PC-9 (cell line): ENCODE data around the gene DHX38.

Experiments used
- EZH2 ChIP-seq: fragments of 200-600 bp; sonication (generic); IDR thresholded peaks from 2 replicates; pipeline ENCODE4 v1.8.0; 2017; ENCODE audit warnings: antibody characterized with exemption, low read depth
- TF ChIP-seq, protein P1 (sequence below): fragments of 200-600 bp; sonication (generic); conservative IDR thresholded peaks from 2 replicates; pipeline ENCODE4 v1.6.1; 2017; ENCODE audit warnings: mixed run types, antibody characterized with exemption, mild to moderate bottlenecking, moderate library complexity

DNA sequence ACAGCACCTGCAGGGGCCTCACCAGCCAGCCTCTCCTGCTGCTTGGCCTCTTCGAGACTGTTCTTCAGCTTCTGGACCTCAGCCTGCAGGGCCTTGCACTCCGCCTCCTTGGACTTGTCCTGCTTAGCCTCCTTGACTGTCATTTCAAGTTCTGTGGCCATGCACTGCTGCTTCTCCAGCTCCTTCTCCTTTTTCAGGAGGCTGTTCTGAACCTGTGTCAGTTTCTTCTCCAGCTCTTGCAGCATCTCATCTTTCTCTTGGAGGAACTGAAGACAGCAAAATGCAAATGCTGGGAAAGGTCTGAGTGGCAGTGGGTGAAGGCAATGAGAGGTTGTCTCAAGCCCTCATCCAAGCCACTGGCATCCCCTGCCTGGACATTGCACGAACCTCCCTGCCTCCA, 39.1 kb downstream of the DHX38 start:
- TF ChIP-seq, protein P1, sequence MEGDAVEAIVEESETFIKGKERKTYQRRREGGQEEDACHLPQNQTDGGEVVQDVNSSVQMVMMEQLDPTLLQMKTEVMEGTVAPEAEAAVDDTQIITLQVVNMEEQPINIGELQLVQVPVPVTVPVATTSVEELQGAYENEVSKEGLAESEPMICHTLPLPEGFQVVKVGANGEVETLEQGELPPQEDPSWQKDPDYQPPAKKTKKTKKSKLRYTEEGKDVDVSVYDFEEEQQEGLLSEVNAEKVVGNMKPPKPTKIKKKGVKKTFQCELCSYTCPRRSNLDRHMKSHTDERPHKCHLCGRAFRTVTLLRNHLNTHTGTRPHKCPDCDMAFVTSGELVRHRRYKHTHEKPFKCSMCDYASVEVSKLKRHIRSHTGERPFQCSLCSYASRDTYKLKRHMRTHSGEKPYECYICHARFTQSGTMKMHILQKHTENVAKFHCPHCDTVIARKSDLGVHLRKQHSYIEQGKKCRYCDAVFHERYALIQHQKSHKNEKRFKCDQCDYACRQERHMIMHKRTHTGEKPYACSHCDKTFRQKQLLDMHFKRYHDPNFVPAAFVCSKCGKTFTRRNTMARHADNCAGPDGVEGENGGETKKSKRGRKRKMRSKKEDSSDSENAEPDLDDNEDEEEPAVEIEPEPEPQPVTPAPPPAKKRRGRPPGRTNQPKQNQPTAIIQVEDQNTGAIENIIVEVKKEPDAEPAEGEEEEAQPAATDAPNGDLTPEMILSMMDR, result no peak
- TF ChIP-seq EZH2, result no peak
